ENCODE results near the gene ZNF165.

ZNF165 gene

GRCh38 chr6:28078050-28078449 lies 2.3 kb upstream of the ZNF165 start:
- TF ChIP-seq, protein P1, sequence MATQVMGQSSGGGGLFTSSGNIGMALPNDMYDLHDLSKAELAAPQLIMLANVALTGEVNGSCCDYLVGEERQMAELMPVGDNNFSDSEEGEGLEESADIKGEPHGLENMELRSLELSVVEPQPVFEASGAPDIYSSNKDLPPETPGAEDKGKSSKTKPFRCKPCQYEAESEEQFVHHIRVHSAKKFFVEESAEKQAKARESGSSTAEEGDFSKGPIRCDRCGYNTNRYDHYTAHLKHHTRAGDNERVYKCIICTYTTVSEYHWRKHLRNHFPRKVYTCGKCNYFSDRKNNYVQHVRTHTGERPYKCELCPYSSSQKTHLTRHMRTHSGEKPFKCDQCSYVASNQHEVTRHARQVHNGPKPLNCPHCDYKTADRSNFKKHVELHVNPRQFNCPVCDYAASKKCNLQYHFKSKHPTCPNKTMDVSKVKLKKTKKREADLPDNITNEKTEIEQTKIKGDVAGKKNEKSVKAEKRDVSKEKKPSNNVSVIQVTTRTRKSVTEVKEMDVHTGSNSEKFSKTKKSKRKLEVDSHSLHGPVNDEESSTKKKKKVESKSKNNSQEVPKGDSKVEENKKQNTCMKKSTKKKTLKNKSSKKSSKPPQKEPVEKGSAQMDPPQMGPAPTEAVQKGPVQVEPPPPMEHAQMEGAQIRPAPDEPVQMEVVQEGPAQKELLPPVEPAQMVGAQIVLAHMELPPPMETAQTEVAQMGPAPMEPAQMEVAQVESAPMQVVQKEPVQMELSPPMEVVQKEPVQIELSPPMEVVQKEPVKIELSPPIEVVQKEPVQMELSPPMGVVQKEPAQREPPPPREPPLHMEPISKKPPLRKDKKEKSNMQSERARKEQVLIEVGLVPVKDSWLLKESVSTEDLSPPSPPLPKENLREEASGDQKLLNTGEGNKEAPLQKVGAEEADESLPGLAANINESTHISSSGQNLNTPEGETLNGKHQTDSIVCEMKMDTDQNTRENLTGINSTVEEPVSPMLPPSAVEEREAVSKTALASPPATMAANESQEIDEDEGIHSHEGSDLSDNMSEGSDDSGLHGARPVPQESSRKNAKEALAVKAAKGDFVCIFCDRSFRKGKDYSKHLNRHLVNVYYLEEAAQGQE (IDR thresholded peaks at IDR 0.05; ENCODE audit: insufficient read depth in 1 of 2, low read depth in 2 of 2, low read length in 2 of 2) = no peak
- no peak for TF ChIP-seq FOXP2 (optimal IDR thresholded peaks at IDR 0.05; ENCODE audit: borderline replicate concordance, extremely low read depth, extremely low read length, insufficient read depth)
- TF ChIP-seq TAF1 (IDR thresholded peaks at IDR 0.05; ENCODE audit: borderline replicate concordance, insufficient read depth, low read length) = no peak
- TF ChIP-seq POLR2AphosphoS5 (IDR thresholded peaks at IDR 0.05; ENCODE audit: low read depth, low read length) = no peak
- no peak for TF ChIP-seq SIN3A (IDR thresholded peaks at IDR 0.05; ENCODE audit: borderline replicate concordance, insufficient read depth, low read length)

DNA sequence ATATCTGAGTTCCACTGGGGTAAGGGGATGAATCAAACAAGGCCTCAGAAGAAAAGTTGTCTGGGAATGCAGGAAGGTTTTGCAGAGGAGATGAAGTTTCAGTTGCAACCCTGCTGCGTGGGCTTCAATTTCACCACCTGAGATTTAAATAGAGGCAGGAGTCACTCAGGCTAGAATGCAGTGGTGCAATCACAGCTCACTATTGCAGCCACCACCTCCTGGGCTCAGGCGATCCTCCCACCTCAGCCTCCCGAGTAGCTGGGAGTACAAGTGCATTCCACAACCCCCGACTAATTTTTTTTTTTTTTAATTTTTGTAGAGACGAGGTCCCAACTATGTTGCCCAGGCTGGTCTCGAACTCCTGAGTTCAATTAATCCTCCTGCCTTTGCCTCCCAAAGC lies 1.5 kb upstream of the ZNF165 start:
- TF ChIP-seq, protein P1 (IDR thresholded peaks at IDR 0.05; ENCODE audit: insufficient read depth in 1 of 2, low read depth in 2 of 2, low read length in 2 of 2) = no peak
- TF ChIP-seq SIN3A (IDR thresholded peaks at IDR 0.05; ENCODE audit: borderline replicate concordance, insufficient read depth, low read length) = no peak
- no peak for TF ChIP-seq TAF1 (IDR thresholded peaks at IDR 0.05; ENCODE audit: borderline replicate concordance, insufficient read depth, low read length)
- no peak for TF ChIP-seq POLR2AphosphoS5 (IDR thresholded peaks at IDR 0.05; ENCODE audit: low read depth, low read length)
- no peak for TF ChIP-seq FOXP2 (optimal IDR thresholded peaks at IDR 0.05; ENCODE audit: borderline replicate concordance, extremely low read depth, extremely low read length, insufficient read depth)

DNA sequence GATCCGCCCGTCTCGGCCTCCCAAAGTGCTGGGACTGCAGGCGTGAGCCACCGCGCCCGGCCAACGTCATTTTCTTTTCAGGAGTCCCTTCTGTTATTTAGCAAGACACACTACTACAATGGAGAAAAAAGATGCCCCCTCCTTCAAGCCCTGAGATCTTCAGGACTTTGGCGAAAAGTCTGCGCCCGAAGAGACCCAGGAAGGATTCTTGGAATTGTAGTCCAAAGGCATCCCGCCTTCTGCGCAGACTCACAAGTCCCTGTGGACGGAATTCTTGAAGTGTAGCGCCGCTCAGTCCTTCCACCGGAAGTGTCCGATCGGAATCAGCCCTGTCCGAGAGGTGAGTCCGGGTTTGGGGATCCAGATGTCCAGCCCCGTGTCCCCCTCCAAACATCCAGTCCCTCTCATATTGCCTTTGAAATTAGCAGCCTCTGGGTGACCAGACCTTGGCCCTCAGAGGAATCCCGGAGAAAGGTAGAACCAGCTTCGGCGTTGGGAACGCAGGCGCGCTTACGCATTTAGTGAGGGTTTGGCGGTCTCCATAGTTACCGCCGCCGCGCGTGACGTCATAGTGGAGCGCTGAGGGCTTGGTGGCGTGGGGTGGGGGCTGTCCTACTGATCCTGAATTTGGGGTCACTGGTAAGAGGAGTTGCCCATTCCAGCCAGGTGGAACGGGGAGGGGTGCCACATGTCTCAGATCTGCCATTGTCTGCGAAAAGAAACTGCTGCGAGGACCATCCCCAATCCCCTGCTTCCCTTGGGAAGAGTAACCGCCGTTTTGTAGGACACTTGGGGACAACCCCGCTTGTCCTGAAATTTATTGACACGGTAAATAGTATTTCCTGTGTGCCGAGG lies 490 bp downstream of the ZNF165 start:
- TF ChIP-seq, protein P1 (IDR thresholded peaks at IDR 0.05; ENCODE audit: insufficient read depth in 1 of 2, low read depth in 2 of 2, low read length in 2 of 2) = no peak
- TF ChIP-seq TAF1 (IDR thresholded peaks at IDR 0.05; ENCODE audit: borderline replicate concordance, insufficient read depth, low read length) (peak; percentile 53; the same call in 1 of the 2 replicates), FOXP2 (optimal IDR thresholded peaks at IDR 0.05; ENCODE audit: borderline replicate concordance, extremely low read depth, extremely low read length, insufficient read depth) (peak; percentile 15), SIN3A (IDR thresholded peaks at IDR 0.05; ENCODE audit: borderline replicate concordance, insufficient read depth, low read length) (0 out of 2 replicates have a peak, but pooled peaks have one; percentile 69), POLR2AphosphoS5 (IDR thresholded peaks at IDR 0.05; ENCODE audit: low read depth, low read length) (peak; percentile 35; the same call in 1 of the 2 replicates)

GRCh38 chr6:28081486-28081751 lies 1.1 kb downstream of the ZNF165 start:
- TF ChIP-seq TAF1 (IDR thresholded peaks at IDR 0.05; ENCODE audit: borderline replicate concordance, insufficient read depth, low read length) = no peak
- TF ChIP-seq FOXP2 (optimal IDR thresholded peaks at IDR 0.05; ENCODE audit: borderline replicate concordance, extremely low read depth, extremely low read length, insufficient read depth) = no peak

DNA sequence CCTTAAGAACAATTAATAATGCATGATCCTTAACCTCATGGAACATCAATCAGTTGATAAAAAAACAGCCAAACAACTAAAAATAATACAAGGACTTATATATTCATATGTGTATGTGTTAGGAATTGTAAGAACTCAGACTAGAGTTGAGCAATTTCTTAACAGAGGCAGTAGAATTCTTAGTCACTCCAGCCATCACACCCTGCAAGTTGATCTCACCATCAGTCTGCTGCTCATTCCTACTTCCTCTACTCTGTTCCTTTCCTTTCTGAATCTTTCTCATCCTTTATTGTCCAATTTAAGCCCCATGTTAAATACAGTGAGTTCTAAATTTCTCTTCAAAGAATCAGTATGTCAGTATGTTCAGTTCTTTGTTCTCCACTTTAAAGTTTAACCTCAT lies 2.6 kb downstream of the ZNF165 start:
- TF ChIP-seq POLR2AphosphoS5 (IDR thresholded peaks at IDR 0.05; ENCODE audit: low read depth, low read length) (no peak), SIN3A (IDR thresholded peaks at IDR 0.05; ENCODE audit: borderline replicate concordance, insufficient read depth, low read length) (no peak), TAF1 (IDR thresholded peaks at IDR 0.05; ENCODE audit: borderline replicate concordance, insufficient read depth, low read length) (no peak), FOXP2 (optimal IDR thresholded peaks at IDR 0.05; ENCODE audit: borderline replicate concordance, extremely low read depth, extremely low read length, insufficient read depth) (no peak)
- TF ChIP-seq, protein P1 (IDR thresholded peaks at IDR 0.05; ENCODE audit: insufficient read depth in 1 of 2, low read depth in 2 of 2, low read length in 2 of 2) = no peak

Measured in PFSK-1 (cell line).